Measurements from ENCODE around the gene GAK.

The GAK gene

GRCh38 chr4:829291-829690 lies 102.8 kb downstream of the GAK start:
- no peak for DNase-seq (ENCODE audit: low spot score)
- TF ChIP-seq, protein P1, sequence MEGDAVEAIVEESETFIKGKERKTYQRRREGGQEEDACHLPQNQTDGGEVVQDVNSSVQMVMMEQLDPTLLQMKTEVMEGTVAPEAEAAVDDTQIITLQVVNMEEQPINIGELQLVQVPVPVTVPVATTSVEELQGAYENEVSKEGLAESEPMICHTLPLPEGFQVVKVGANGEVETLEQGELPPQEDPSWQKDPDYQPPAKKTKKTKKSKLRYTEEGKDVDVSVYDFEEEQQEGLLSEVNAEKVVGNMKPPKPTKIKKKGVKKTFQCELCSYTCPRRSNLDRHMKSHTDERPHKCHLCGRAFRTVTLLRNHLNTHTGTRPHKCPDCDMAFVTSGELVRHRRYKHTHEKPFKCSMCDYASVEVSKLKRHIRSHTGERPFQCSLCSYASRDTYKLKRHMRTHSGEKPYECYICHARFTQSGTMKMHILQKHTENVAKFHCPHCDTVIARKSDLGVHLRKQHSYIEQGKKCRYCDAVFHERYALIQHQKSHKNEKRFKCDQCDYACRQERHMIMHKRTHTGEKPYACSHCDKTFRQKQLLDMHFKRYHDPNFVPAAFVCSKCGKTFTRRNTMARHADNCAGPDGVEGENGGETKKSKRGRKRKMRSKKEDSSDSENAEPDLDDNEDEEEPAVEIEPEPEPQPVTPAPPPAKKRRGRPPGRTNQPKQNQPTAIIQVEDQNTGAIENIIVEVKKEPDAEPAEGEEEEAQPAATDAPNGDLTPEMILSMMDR (IDR thresholded peaks at IDR 0.05; ENCODE audit: extremely low read depth, missing control alignments) = no peak

DNA sequence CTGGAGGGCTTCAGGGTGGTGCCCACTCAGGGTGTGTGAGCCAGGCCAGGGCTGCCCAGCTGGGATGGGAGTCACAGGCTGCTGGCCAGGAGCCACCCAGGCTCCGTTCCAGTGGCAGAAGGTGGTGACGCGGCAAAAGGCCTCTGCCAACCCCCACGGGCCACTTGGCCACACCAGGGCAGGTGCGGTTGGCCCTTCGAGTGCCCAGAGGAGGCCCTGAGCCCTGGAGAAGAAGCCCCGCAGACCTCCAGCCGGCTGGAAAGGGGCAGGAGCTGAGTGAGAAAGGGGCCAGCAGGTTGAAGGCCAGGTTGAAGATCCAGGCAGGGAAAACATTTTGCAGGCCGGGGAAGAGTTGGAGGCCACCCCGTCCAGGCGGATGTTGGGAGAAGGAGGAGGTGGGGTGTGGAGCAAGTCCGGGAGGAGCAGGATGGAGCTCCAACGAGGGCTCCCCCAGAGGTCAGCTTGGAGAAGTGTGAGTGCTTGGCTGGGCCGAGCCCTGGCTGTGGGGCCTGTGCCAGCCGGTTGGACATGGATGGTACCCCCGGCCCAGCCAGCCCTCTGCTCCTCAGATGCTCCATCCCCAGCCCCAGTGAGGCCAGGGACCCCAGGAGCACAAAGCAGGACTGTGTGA lies 103.4 kb downstream of the GAK start:
- TF ChIP-seq, protein P1 (IDR thresholded peaks at IDR 0.05; ENCODE audit: extremely low read depth, missing control alignments) = no peak
- DNase-seq (ENCODE audit: low spot score) = no peak

GRCh38 chr4:827209-828081 lies 104.7 kb downstream of the GAK start:
- TF ChIP-seq, protein P1 (IDR thresholded peaks at IDR 0.05; ENCODE audit: extremely low read depth, missing control alignments) = no peak

GRCh38 chr4:826508-827208 lies 105.5 kb downstream of the GAK start:
- TF ChIP-seq, protein P1 (IDR thresholded peaks at IDR 0.05; ENCODE audit: extremely low read depth, missing control alignments) = no peak
- DNase-seq (ENCODE audit: low spot score) = no peak

More at GRCh38 chr4:827209-828081, 104.7 kb downstream of the GAK start:
- DNase-seq (ENCODE audit: low spot score) = no peak

DNA sequence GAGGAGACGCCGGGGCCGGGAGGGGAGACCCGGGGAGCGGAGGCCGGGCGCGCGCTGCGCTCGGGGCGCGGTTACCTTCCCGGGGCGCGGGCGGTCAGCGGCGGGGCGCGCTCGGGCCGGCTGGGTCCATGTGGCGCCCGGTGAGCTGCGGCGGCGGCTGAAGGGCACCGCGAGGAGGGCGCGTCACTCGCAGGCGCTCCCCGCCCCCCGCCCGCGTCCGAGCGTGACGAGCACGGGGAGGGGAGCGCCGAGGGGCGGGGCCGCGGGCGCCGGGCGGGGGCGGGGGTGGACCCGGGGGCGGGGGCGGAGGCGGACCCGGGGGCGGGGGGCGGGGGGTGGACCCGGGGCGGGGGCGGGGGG lies 106.2 kb downstream of the GAK start, which contains the start of gene CPLX1:
Gene CPLX1, minus strand, starts transcription at position 159 of the 360 bp plus-strand sequence. CDS start 1,607 bp downstream, outside the sequence.
- peak; percentile 74 for DNase-seq (ENCODE audit: low spot score)
- TF ChIP-seq, protein P1 (IDR thresholded peaks at IDR 0.05; ENCODE audit: extremely low read depth, missing control alignments) = no peak

DNA sequence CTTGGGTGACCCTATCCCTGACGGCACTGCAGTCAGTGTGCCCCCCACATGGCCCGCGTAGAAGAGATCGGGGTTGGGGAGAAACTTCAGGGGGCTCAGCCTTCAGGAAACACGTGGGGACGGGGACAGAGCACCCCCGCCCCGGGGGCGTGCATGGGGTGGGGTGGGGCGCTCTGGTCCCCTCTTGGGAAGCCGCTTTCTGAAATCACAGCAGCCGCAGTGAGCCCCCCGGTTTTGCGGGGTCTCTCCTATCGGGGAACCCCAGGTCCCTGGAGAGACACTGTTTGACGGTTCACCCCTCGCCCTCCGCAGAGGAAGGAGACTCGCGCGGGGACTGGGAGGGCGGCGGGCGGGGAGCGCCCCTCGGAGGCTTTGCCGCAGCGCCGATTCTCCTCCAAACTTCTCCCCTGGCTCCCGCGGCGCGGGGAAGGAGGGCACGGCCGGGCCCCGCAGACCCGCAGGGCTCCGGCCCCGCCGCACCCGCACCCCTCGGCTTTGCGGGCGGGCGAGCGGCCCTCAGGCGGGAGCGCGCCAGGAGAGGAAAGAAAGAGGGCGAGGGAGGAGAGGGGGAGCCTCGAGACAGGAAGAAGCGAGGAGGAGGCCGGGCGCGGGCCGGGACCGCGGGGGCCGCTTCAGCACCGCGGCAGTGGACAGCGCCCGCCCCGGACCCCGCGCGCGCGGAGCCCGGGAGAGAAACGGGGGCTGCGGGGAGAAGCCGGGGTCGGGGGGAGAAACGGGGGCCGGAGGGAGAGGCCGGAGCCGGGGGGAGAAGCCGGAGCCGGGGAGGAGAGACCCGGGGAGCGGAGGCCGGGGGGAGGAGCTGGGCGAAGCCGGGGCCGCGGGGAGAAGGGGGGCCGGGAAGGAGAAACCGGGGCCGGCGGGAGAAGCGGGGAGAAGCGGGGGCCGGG lies 106.8 kb downstream of the GAK start:
- TF ChIP-seq, protein P1 (IDR thresholded peaks at IDR 0.05; ENCODE audit: extremely low read depth, missing control alignments) = no peak
- DNase-seq (ENCODE audit: low spot score) = peak; percentile 88
